Esophagus muscularis mucosa (tissue), 4 donors: ENCODE measurements around the gene SLCO4A1.

ENCODE experiments used
- EP300 ChIP-seq: sonication (generic); formaldehyde crosslinking; IDR thresholded peaks from one replicate; pipeline ENCODE4 v1.6.1; 2017; ENCODE audit warnings: antibody characterized with exemption
- POLR2A ChIP-seq: fragments of 450-650 bp; IDR thresholded peaks from one replicate; pipeline ENCODE4 v1.6.1; 2017; ENCODE audit warnings: antibody characterized with exemption, moderate library complexity, mild to moderate bottlenecking, low read depth
- TF ChIP-seq, protein P1 (sequence below), 3 experiments: fragments of 200-600 bp in 2 of 3; fragments of 450-650 bp in 1 of 3; sonication (generic) in 2 of 3; IDR thresholded peaks; one replicate each; pipeline ENCODE4 v1.5.1; 2017 to 2019; ENCODE audit warnings: antibody characterized with exemption in 3 of 3, mild to moderate bottlenecking in 2 of 3, moderate library complexity in 1 of 3

DNA sequence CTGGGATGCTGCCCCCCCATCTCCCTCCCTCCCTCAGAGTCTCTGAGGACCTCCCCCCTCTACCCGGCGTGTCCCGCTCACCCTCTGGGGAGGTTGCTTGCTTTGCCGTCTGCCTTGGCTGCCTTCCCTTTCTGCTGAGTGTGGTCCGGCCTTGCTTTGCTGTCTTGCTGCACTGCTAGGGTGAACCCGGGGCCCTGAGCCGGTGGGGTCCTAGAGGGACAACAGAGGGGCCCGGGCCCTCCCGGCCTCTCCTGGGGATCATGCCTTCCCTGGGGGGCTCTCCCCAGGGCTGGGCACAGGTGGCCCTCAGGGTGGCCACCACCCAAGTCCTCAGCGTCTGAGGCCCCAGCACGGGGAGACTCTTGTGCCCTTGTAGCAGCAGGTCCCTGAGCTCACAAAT lies 19.3 kb downstream of the SLCO4A1 start:
- TF ChIP-seq, protein P1, sequence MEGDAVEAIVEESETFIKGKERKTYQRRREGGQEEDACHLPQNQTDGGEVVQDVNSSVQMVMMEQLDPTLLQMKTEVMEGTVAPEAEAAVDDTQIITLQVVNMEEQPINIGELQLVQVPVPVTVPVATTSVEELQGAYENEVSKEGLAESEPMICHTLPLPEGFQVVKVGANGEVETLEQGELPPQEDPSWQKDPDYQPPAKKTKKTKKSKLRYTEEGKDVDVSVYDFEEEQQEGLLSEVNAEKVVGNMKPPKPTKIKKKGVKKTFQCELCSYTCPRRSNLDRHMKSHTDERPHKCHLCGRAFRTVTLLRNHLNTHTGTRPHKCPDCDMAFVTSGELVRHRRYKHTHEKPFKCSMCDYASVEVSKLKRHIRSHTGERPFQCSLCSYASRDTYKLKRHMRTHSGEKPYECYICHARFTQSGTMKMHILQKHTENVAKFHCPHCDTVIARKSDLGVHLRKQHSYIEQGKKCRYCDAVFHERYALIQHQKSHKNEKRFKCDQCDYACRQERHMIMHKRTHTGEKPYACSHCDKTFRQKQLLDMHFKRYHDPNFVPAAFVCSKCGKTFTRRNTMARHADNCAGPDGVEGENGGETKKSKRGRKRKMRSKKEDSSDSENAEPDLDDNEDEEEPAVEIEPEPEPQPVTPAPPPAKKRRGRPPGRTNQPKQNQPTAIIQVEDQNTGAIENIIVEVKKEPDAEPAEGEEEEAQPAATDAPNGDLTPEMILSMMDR (IDR thresholded peaks at IDR 0.05): no peak
- TF ChIP-seq POLR2A (no peak), EP300 (no peak)
